NCI-H2196 treated with DMSO at 0.1 percent for 48 hours (cell line): ENCODE data around the gene WNT8B.

Experiments
- DNase-seq: peaks from one replicate; lab custom pipeline; 2025; ENCODE audit not compliant: unreplicated experiment; lab: John Stamatoyannopoulos, UW

WNT8B gene

DNA sequence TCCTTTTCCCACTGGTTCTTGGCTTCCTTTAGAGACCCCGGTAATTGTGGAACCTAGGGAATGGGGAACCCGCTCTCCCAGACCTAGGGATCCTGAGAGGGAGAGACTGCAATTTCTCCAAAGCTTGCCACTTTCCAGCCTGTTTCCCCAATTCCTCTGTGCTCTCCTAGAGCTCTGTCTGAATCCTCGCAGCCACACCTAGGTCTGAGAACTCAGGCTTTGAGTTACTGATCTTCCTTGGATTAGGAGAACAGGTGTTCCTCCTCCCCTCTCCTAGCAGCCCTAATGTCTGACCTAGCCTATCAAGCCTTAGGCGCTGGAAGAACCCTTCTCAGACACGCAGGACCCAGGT, 20.0 kb downstream of the WNT8B start:
- DNase-seq: no peak

GRCh38 chr10:100483876-100484666, 21.3 kb downstream of the WNT8B start:
- DNase-seq: no peak

- no peak for DNase-seq
Measured at GRCh38 chr10:100485366-100485765, 22.6 kb downstream of the WNT8B start.

GRCh38 chr10:100485801-100486495, 23.1 kb downstream of the WNT8B start:
- DNase-seq: no peak

- no peak for DNase-seq
Measured at GRCh38 chr10:100487529-100487928, 24.7 kb downstream of the WNT8B start.

- no peak for DNase-seq
Measured at GRCh38 chr10:100489396-100489795, 26.6 kb downstream of the WNT8B start.

DNA sequence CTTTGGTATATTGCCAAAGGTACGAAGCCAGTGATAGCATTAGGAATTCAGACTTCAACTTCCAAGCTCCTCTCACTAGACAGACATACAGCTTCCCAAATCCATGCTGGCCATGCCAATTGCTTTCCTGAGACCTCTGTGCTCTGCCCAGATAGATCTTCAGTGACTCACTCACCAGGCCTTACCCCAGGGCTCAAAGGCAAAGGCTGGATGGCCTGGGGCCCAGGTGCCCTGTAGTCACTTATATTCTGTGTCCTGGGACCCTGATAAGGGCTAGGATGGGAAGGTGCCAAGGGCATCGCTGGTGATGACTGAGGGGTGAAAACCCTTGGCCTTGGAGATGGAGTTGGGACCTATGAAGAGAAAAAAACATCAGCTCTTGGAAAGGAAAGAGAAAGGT, 27.7 kb downstream of the WNT8B start:
- DNase-seq: no peak

GRCh38 chr10:100496567-100496966, 33.8 kb downstream of the WNT8B start:
- DNase-seq: no peak

DNA sequence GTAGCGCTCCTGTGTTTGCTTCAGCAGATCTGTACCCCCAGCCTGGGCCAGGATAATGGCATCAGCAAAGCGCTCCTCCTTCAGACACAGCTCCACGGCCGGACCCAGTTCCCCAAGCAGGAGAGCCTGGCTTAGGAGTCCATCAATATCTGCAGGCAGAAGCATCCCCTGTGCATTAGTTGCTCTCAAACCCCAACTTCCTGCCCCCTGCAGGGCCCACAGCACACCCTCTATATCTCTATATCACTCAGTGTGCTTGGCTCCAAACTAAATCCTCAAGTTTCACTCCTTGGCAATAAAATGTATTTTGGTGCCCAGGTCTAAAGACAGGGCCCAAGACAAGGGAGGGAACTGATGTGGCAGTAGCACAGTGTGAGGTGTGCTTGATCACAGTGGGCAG, 35.2 kb downstream of the WNT8B start:
- DNase-seq: no peak

GRCh38 chr10:100501423-100501822, 38.6 kb downstream of the WNT8B start:
- DNase-seq: no peak

DNA sequence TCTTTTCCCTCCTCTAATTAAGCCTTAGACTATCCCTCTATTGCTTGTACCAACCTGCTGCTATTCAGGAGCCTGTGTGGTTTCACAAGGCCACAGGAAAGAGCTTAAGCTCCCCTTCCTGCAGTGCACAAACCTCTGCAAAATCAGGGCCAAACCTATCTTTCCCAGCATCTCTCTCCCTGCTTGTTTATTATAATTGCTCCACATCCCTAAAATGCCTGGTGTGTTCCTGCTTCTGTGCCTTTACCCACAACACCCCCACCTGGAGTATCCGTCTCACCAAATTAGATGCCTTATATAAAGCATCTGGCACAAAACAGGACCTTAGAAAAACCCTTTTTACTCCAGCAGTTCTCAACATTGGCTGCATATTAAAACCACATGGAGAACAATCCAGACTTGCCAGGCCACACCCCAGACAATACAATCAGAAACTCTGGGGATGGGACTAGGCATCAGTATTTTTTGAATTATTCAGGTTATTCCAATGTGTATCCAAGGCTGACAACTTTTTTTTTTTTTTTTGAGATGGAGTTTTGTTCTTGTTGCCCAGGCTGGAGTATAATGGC, 40.2 kb downstream of the WNT8B start:
- no peak for DNase-seq

GRCh38 chr10:100504096-100504495, 41.3 kb downstream of the WNT8B start:
- no peak for DNase-seq

DNA sequence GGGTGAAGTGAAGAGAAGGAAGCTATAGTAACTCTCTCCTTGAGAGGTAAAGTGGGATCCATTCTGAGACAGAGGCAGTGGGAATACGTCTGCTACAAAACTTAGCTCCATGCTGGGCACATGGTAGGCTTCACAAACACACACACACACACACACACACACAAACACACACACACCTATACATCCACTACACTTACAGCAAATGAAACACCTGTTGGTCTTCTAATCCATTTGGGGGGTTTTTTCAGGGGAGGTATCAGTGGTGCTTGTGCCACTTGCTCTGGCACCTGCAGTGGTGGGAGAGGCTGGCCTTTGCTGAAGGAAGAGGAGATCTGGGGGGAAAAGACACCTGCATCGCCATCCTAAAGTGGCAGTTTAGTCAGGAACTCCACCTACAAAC, 42.4 kb downstream of the WNT8B start:
- no peak for DNase-seq

- no peak for DNase-seq
Measured at GRCh38 chr10:100506596-100507356, 44.0 kb downstream of the WNT8B start.

DNA sequence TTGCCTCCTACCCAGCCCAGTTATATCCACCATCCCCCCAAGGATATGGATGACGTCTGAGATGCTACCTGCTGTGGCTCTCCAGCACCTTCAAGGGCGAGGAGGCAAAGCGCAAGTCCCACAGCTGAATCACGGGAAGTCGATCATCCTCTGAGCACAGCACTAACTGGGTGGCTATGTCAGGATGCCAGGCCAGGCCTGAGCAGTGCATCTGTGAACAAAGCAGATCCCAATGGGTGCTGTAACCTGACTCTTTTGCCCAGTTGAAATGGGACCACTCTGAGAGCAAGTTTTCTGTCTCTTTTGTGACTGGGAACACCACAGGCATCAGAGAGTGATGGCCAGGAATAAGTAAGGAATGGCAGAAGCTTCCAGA, 44.5 kb downstream of the WNT8B start:
- DNase-seq: no peak

DNA sequence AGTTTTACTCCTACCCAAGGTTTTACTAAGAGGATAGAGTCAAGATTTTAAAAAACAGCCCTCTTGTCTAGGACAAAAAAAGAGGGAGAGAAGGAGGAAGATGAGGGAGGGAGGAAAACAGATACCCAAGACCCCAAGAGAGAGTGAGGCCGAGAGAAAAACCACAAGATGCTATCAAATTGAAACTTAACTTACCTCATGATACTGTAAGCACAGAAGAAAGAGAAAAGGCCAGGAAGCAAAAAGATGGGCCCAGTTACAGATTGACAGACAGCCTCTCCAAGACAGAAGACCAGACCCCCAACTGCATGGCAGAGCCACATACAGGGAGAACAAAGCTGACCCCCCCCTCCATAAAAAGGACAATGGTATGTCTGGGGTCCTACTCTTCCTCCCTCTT, 45.5 kb downstream of the WNT8B start:
- DNase-seq: no peak

DNA sequence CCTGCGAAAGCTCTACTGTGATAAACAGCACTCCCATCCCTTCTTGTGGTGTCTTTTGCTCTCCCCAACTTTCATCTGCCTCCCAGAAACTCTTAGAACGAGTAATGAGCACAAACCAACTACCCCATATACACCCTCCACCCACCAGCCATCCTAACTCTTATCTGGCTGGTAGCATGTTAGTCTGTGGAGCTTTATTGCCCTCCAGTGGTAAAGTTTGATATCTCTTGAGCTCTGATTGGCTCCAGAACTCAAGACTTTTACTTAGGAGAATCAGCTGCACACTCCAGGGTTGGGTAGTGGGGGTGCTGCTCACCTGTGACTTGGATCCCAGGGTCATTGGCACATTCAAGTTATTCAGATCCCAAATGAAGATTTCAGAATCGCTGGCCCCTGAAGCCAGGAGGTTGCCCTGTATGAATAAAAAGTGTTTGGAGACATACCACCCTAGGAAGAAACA, 45.9 kb downstream of the WNT8B start:
- DNase-seq: peak; percentile 1

GRCh38 chr10:100509241-100509840, 46.5 kb downstream of the WNT8B start:
- no peak for DNase-seq

GRCh38 chr10:100510533-100511308, 47.9 kb downstream of the WNT8B start:
- DNase-seq: no peak

- DNase-seq: no peak
Measured at GRCh38 chr10:100515612-100516011, 52.8 kb downstream of the WNT8B start.
